ENCODE results near the gene TTC7B.

The TTC7B gene

DNA sequence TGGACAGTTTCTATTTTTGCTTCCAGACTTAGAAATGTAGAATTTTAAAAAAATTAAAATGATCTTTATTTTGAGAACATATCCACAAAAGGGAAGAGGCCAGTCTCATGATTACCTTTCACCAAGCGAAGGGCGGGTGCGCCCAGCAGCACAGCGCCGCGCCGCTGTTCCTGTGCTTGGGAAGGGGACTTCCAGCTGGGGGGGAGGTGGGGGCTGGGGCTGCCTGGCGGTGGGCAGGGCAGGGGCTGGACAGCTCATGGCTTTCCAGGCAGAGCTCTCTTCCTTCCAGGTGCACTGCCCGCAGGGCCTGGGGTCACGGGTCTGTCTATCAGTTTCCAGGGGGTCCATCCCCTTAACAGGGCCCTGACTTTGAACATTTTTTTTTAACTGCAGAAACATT, 199.9 kb downstream of the TTC7B start:
- no peak for DNase-seq (ENCODE audit: low spot score)

DNA sequence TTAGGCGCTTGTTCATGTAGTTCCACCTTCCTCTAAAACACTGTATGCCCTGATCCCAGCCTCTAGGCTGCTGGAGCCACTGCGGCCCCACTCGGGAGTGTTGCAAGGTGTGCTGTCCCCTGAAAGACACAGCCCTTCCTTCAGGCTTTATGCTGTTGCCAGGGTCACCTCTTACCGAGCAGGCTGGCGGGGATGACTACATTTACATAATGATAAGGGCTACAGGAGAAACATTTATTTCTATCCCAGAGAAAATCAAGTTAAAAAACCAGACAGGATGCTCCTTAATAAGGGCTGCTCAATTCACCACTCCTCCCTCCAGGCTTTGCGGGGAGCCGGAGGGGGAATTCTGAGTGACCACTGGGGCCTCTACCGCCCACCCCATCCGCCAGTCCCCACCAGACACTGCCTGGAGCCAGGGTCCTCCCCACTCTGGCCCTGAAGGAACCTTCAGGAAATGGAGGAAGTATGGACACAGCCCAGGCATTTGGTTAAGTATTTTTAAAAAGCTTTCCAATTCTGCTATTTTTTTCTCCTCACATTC, 200.6 kb downstream of the TTC7B start:
- DNase-seq (ENCODE audit: low spot score): no peak

GRCh38 chr14:90614696-90615516, 201.3 kb downstream of the TTC7B start:
- no peak for DNase-seq (ENCODE audit: low spot score)

DNA sequence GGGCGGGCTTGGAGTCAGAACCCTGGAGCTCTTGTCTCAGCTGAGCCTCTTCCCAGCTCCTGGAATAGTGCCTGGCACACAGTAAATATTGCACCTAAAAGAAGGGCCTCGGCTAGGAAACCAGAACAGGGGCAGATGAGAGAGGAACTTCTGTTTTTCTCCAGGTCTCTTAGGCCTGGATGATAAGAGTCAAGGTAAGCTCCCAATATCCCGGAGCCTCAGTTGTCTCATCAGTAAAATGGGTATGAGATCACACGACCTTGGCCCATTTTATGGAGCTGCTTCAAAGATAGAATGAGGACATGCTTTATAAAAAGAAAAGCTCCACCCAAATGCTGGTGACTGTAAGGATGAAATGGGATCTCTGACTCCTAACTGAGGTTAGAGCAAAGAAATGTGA, 202.2 kb downstream of the TTC7B start:
- no peak for DNase-seq (ENCODE audit: low spot score)

DNA sequence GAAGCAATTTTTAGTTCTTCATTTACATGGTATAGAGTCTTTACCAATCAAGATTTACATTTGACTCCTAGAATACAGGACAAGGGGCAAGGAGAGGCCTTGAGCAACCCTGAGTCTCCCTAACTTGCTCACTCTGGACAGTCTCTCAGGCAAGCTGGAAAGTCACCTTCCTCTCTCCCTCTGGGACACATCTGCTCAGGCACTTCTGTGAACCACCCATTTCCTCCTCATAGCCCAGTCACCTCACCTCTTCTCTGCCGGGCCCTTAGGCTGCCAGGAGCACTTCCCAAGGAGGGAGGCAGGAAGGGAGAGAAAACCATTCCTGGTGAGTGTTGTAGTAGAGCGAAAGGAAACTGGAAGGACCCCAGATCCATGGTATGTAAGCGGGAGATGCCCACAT, 202.8 kb downstream of the TTC7B start:
- DNase-seq (ENCODE audit: low spot score): no peak

DNA sequence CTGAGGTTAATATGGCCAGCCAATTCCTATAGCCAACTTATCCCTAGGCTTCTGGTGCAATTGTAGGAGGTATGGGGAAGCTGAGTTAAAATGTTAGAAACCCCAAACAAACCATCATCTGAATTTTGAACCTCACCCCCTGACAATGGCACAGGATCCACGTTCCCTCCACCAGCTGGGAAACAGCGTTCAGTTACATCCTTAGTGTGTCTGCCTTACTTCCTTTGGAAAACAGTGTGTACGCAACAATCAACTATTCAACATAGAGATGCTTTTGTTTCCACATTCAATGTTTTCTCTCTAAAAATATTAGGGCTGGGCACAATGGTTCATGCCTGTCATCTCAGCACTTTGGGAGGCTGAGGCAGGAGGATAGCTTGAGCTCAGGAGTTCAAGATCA, 203.4 kb downstream of the TTC7B start:
- DNase-seq (ENCODE audit: low spot score): no peak

GRCh38 chr14:90611936-90612335, 204.3 kb downstream of the TTC7B start:
- DNase-seq (ENCODE audit: low spot score): no peak

DNA sequence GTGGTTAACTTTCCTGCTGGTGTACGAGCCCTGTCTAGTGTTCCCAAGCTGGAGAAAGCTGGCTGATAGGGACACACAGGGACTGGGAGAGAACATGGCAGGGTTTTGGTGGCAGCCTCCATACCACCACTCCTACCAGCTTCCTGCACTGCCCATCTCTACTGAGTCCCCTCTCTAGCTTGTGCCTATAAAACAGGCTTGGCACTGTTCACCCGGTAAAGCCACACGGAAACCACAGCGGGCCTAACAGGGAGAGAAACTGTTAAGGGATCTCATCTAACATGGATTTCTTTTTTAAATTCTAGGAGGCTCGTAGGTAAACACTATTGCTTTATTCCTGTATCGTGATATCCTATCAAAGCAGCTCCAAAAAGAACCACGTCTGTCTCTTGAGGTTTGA, 204.7 kb downstream of the TTC7B start:
- no peak for DNase-seq (ENCODE audit: low spot score)

- no peak for DNase-seq (ENCODE audit: low spot score)
These were observed 205.7 kb downstream of the TTC7B start for GRCh38 chr14:90610346-90611040.

DNA sequence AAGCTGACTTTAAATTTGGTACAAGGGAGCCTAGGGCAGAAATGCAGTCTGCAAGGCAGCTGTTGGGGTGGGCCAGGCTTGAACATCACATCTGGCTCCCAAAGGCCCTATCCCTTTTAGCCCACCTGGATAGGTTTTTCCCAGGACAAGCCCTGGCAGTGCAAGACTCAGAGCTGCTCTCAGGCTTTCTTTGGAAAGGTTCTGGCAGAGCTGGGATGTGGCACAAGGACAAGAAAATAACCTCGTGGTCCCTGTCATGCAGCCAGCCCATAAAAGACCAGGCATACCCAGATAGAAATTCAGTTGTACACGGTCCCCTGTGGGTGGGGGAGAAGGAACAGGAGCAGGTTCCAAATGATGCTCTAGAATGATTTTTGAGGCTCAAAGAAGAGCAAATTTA, 206.9 kb downstream of the TTC7B start:
- no peak for DNase-seq (ENCODE audit: low spot score)

DNA sequence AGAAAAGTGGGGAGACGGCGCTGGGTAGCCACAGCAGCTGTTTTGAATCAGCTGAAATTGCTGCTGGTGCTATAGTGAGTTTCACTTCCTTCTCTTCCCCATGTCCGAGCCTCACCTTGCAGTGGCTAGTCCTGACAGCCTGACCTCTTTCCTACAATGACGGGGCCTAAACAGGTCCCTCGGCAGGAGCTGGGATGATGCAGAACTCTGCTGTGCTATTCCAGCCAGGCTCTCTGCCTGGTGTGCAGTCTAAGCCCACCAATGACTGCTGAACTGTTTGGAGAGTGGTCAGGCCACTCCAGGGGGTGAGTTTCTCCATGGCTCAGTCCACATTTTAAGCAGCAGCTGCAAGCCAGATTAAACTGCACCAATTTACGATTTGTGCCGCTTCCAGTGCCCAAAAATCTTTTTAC, 207.3 kb downstream of the TTC7B start:
- no peak for DNase-seq (ENCODE audit: low spot score)

- no peak for DNase-seq (ENCODE audit: low spot score)
These were observed 207.9 kb downstream of the TTC7B start for GRCh38 chr14:90608281-90608680.

GRCh38 chr14:90607141-90607540, 209.1 kb downstream of the TTC7B start:
- no peak for DNase-seq (ENCODE audit: low spot score)

DNA sequence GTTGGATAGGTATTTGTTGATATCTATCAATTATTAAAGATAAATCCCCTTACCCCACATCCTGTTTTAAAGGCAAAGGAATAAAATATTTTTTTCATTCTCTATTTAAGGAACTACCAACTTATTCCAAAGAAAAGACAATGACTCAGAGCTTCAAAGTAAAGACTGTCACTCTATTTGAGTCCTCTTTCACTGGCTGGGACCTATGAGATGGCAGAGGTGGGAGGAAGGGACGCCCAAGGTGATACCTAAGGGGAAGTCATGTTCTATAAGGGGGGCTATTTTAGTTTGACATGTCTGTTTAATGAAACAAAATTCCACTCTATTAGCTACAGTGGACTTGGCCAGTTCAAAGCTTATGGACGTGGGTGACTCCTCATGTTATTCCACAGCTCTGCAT, 209.8 kb downstream of the TTC7B start:
- no peak for DNase-seq (ENCODE audit: low spot score)

DNA sequence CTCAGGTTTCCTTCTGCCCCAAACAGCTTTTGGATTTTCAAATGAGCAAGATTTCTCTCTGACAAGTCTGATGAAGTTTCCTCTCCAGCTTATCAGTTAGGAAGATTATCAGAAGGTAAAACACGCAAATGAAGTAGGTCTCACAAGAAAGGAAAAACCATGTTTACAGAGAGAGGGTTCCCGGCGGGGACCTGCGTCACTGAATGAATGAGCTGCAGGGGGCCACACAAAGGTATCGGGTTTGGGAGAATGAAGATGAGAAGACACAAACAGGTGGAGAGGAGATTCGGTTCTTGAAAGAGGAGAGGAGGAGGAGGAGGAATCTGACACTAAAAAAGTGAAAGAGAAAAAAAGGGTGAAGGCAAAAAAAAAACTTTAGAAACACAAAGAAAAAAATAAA, 210.8 kb downstream of the TTC7B start:
- DNase-seq (ENCODE audit: low spot score): no peak

GRCh38 chr14:90604356-90604755, 211.9 kb downstream of the TTC7B start:
- no peak for DNase-seq (ENCODE audit: low spot score)

- no peak for DNase-seq (ENCODE audit: low spot score)
These were observed 212.4 kb downstream of the TTC7B start for GRCh38 chr14:90603841-90604240.

DNA sequence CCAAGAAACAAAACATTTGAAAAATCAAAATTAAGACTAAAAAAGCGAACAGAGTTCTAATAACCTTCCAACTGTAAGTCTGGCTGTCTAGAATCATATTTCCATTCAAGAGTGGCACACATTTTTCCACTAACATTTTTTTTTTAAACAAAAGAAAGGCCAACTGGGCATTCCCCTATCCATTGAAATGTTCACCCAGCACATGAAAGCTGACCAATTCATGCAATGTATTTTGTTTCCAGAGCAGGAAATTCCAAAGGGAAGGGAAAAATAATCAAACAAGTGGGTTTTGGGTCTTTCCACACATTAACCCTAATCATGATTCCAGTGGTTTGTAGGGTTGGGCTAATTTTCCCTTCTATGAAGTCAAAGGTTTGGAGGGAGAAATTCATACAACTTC, 212.9 kb downstream of the TTC7B start:
- no peak for DNase-seq (ENCODE audit: low spot score)

- DNase-seq (ENCODE audit: low spot score): no peak
These were observed 214.0 kb downstream of the TTC7B start for GRCh38 chr14:90602088-90602687.

DNA sequence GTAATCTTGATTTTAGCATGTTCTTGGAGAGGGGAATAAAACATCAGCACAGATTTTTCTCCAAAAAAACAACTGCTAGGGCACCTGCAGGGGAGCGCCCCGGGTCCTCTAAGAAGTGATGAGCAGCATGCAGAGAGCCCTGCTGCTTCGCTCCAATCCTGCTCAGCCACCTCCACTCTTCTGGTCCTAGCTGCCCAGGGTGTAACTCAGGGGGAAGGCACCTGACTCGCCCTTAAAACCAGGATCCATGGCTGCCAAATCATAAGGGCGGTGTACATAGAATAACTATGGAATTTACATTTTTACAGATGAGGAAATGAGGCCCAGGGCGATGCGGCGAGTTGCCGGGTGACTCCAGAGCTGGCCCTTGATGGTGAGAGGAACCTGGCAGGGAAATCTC, 214.7 kb downstream of the TTC7B start:
- DNase-seq (ENCODE audit: low spot score): no peak

DNA sequence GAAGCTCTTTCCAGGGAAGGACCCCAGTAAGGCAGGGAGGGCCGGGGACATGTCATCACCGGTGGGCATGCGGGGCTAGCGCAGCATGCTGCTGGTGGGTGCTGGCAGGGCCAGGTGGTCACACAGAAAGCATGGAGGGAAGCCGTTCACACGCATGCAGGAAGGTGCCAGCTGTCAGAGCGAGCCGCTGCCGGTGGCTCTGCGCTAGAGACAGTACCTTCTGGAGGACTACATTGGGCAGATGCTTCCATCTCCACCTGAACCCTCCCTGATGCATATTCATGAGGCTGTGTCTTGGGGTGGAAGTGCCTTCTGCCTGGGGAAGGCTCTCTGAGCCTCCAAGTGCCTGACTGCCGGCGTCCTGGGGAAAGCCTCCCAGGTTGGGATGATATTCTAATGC, 215.6 kb downstream of the TTC7B start:
- no peak for DNase-seq (ENCODE audit: low spot score)

DNA sequence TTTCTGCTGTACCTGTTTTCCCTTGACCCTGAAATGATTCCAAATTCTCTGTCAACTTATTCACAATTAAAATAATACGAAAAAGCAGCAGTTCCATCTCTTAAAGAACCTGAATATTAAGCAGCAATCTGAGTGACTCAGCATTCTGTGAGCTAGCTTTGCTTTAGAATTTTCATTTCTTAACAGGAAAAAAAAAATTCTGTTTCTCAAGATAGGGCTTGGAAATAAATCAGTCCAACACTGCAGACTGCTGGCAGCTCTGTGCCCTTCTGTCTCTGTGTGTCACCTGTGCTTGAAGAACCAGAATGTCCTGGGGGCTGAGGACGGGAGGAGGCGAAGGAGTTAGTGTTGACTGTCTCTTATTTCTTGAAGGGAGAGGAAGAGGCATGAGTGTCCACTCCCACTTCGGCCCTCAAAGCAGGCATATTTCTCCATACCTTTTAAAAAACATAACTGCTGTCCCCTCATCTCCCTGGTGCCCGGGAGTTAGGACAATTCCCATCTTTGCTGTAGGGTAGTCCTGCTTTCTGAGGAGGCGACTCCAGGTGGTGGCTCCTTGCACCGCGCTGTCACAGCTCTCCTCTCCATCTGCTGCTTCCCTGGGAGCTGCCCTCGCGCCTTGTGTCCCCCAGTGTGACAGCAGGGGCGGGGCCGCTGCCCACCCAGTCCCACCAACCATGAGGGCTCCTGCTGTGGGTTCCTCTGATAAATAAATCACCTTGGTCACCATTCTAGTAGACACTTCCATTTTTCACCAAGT, 216.3 kb downstream of the TTC7B start:
- no peak for DNase-seq (ENCODE audit: low spot score)
